Sigmoid colon (tissue), 7 donors: ENCODE measurements around the gene STXBP2. TPM values are rescaled to one million over a fixed set of nuclear protein-coding genes. Genes with fewer than 3 reads are reported as not detected.

ENCODE experiments used
- DNase-seq: peaks from one replicate; pipeline ENCODE4 v3.0.0-alpha.2; 2019
- H3K27ac ChIP-seq, 4 donors: fragments of 200-600 bp; sonication (generic); one replicate each; pipeline ENCODE4 v1.5.1; 2016 to 2019; ENCODE audit warnings: mild to moderate bottlenecking in 1 of 4
- H3K27me3 ChIP-seq, 3 donors: fragments of 200-600 bp; sonication (generic); one replicate each; pipeline ENCODE4 v1.5.1; 2019; ENCODE audit warnings: mild to moderate bottlenecking in 1 of 3
- H3K36me3 ChIP-seq, 4 donors: fragments of 200-600 bp; sonication (generic); one replicate each; pipeline ENCODE4 v1.5.1; 2016 to 2019
- H3K4me1 ChIP-seq, 4 donors: fragments of 200-600 bp; sonication (generic); one replicate each; pipeline ENCODE4 v1.5.1; 2017 to 2019
- H3K4me3 ChIP-seq, 4 donors: fragments of 200-600 bp; sonication (generic); one replicate each; pipeline ENCODE4 v1.5.1; 2017 to 2019; ENCODE audit warnings: mild to moderate bottlenecking in 2 of 4, moderate library complexity in 1 of 4
- H3K9me3 ChIP-seq, 4 donors: fragments of 200-600 bp in 3 of 4; sonication (generic) in 3 of 4; one replicate each; pipeline versions ENCODE4 v1.5.1 to v1.6.1; 2013 to 2019
- CTCF ChIP-seq, 4 experiments: fragments of 450-650 bp in 3 of 4; fragments of 200-600 bp in 1 of 4; IDR thresholded peaks; one replicate each; pipeline ENCODE4 v1.5.1; 2016 to 2019; ENCODE audit warnings: antibody characterized with exemption in 4 of 4, mild to moderate bottlenecking in 3 of 4, moderate library complexity in 2 of 4
- EP300 ChIP-seq, 4 donors: sonication (generic); formaldehyde crosslinking; IDR thresholded peaks; one replicate each; pipeline ENCODE4 v1.6.1; 2017; ENCODE audit warnings: antibody characterized with exemption in 4 of 4
- POLR2A ChIP-seq, 2 donors: fragments of 450-650 bp; IDR thresholded peaks; one replicate each; pipeline ENCODE4 v1.6.1; 2016; ENCODE audit warnings: antibody characterized with exemption in 2 of 2, mild to moderate bottlenecking in 2 of 2, moderate library complexity in 2 of 2
- POLR2AphosphoS5 ChIP-seq, 4 donors: sonication (generic); formaldehyde crosslinking; IDR thresholded peaks; one replicate each; pipeline ENCODE4 v1.6.1; 2017; ENCODE audit warnings: antibody characterized with exemption in 4 of 4
- WGBS, 2 donors: extraction: QIAGEN DNeasy Blood & Tissue Kit; methylation state at CpG; one replicate each; pipeline ENCODE4 v1.1.7; 2013; 5-methylcytosine and 5-hydroxymethylcytosine counted together
- intact Hi-C: fragments of 100-400 bp; cut with DNase I; formaldehyde crosslinking; loops from one replicate; pipeline ENCODE4 v1.15.1; 2023
- polyA plus RNA-seq, 3 donors: library from polyadenylated mRNA; stranded (reverse); fragments of 200-250 nt; gene quantifications; one replicate each; pipeline ENCODE4 v1.2.3, GENCODE V29; 2013
- total RNA-seq, 4 donors: library from RNA; depleted of rRNA; stranded (reverse); fragments of >200 nt; gene quantifications; one replicate each; pipeline ENCODE4 v1.1.0, GENCODE V29; 2016
- donor health status: healthy with polysubstance abuse.
- donor health status: Bipolar disorder and iron deficiency.
- donor health status: healthy.

Gene STXBP2
- total and polyA plus RNA-seq, 7 donors, result 5.9 to 163 (median 9.3) TPM

- intact Hi-C loops, result no loop called here
- Histone ChIP-seq H3K27me3 (no peaks in the 10 kb centered on the region), H3K27ac (no peak overlapping the region), H3K4me1 (peaks cover 0 to 3% (median 3%) of the 10 kb centered on the region in 4 donors), H3K4me3 (no peak overlapping the region), H3K9me3 (no peaks in the 10 kb centered on the region), H3K36me3 (no peaks in the 10 kb centered on the region)
- WGBS, 2 donors, result 24 to 43% methylated on average over 14 of the region's 14 CpGs
- TF ChIP-seq EP300 (IDR thresholded peaks at IDR 0.05), result no peak
- TF ChIP-seq CTCF (IDR thresholded peaks at IDR 0.05), result no peak
- TF ChIP-seq POLR2AphosphoS5 (IDR thresholded peaks at IDR 0.05), result no peak
- TF ChIP-seq POLR2A (IDR thresholded peaks at IDR 0.05), result no peak
- no peak for DNase-seq
These were observed 20.3 kb downstream of the STXBP2 start for GRCh38 chr19:7657131-7657751.

- intact Hi-C loops, result no loop called here
- Histone ChIP-seq H3K4me3 (no peak overlapping the region), H3K9me3 (no peaks in the 10 kb centered on the region), H3K36me3 (no peaks in the 10 kb centered on the region), H3K4me1 (no peaks in the 10 kb centered on the region), H3K27me3 (peaks cover 0 to 7% (median 6%) of the 10 kb centered on the region in 3 donors), H3K27ac (no peak overlapping the region)
- TF ChIP-seq CTCF (IDR thresholded peaks at IDR 0.05), result no peak
- TF ChIP-seq POLR2A (IDR thresholded peaks at IDR 0.05), result no peak
- no peak for TF ChIP-seq POLR2AphosphoS5 (IDR thresholded peaks at IDR 0.05)
- no peak for TF ChIP-seq EP300 (IDR thresholded peaks at IDR 0.05)
- DNase-seq, result no peak
- 29 to 50% methylated on average over 9 of the region's 9 CpGs for WGBS, 2 donors
These were observed 21.3 kb downstream of the STXBP2 start for GRCh38 chr19:7658219-7658686.

GRCh38 chr19:7661744-7662538 lies 25.0 kb downstream of the STXBP2 start:
- TF ChIP-seq EP300 (IDR thresholded peaks at IDR 0.05) (no peak), CTCF (IDR thresholded peaks at IDR 0.05) (no peak), POLR2AphosphoS5 (IDR thresholded peaks at IDR 0.05) (no peak), POLR2A (IDR thresholded peaks at IDR 0.05) (no peak)
- intact Hi-C loops, result no loop called here
- peaks cover 0 to 11% (median 9%) of the 10 kb centered on the region in 3 donors for H3K27me3 ChIP-seq

GRCh38 chr19:7662657-7663056 lies 25.7 kb downstream of the STXBP2 start:
- peaks cover 0 to 11% (median 9%) of the 10 kb centered on the region in 3 donors for H3K27me3 ChIP-seq
- no peak overlapping the region for H3K27ac ChIP-seq
- DNase-seq, result no peak
- no peaks in the 10 kb centered on the region for H3K9me3 ChIP-seq
- H3K36me3 ChIP-seq, result no peaks in the 10 kb centered on the region
- H3K4me1 ChIP-seq, result no peaks in the 10 kb centered on the region
- TF ChIP-seq POLR2AphosphoS5 (IDR thresholded peaks at IDR 0.05) (no peak), CTCF (IDR thresholded peaks at IDR 0.05) (no peak), POLR2A (IDR thresholded peaks at IDR 0.05) (no peak), EP300 (IDR thresholded peaks at IDR 0.05) (no peak)
- intact Hi-C loops, result no loop called here
- no peak overlapping the region for H3K4me3 ChIP-seq
- WGBS, 2 donors, result 36 to 80% methylated on average over 14 of the region's 14 CpGs

More at GRCh38 chr19:7661744-7662538, 25.0 kb downstream of the STXBP2 start:
- no peak overlapping the region for H3K27ac ChIP-seq
- WGBS, 2 donors, result 78 to 80% methylated on average over 8 of the region's 8 CpGs
- H3K4me3 ChIP-seq, result no peak overlapping the region
- DNase-seq, result no peak
- no peaks in the 10 kb centered on the region for H3K4me1 ChIP-seq
- H3K36me3 ChIP-seq, result no peaks in the 10 kb centered on the region
- no peaks in the 10 kb centered on the region for H3K9me3 ChIP-seq
